Suprapubic skin (tissue), 4 donors: Measurements from ENCODE around the gene TBC1D25.

Experiments used
- CTCF ChIP-seq, 2 donors: fragments of 200-600 bp in 1 of 2; fragments of 450-650 bp in 1 of 2; sonication (generic) in 1 of 2; IDR thresholded peaks; one replicate each; pipeline ENCODE4 v1.5.1; 2016 to 2019; ENCODE audit warnings: antibody characterized with exemption in 2 of 2, mild to moderate bottlenecking in 1 of 2, moderate library complexity in 1 of 2
- EP300 ChIP-seq: sonication (generic); formaldehyde crosslinking; IDR thresholded peaks from one replicate; pipeline ENCODE4 v1.6.1; 2017; ENCODE audit warnings: antibody characterized with exemption
- POLR2A ChIP-seq, 2 donors: fragments of 450-650 bp; IDR thresholded peaks; one replicate each; pipeline ENCODE4 v1.6.1; 2017; ENCODE audit warnings: antibody characterized with exemption in 2 of 2, mild to moderate bottlenecking in 2 of 2, moderate library complexity in 2 of 2
- POLR2AphosphoS5 ChIP-seq, 3 donors: sonication (generic); formaldehyde crosslinking; IDR thresholded peaks; one replicate each; pipeline ENCODE4 v1.6.1; 2017; ENCODE audit warnings: antibody characterized with exemption in 3 of 3

GRCh38 chrX:48504261-48504660 lies 35.3 kb upstream of the TBC1D25 start:
- TF ChIP-seq POLR2AphosphoS5 (IDR thresholded peaks at IDR 0.05) = no peak
- no peak for TF ChIP-seq CTCF (IDR thresholded peaks at IDR 0.05)
- TF ChIP-seq POLR2A (IDR thresholded peaks at IDR 0.05) = no peak
- TF ChIP-seq EP300 = no peak
